Uterus (tissue), 2 donors: Measurements from ENCODE around the gene CRACDL.

Experiments used
- CTCF ChIP-seq, 4 experiments: fragments of 200-600 bp in 2 of 4; fragments of 450-650 bp in 2 of 4; sonication (generic) in 2 of 4; IDR thresholded peaks; one replicate each; pipeline ENCODE4 v1.5.1; 2016 to 2019; ENCODE audit warnings: antibody characterized with exemption in 4 of 4, mild to moderate bottlenecking in 2 of 4, moderate library complexity in 1 of 4
- POLR2A ChIP-seq, 2 donors: fragments of 450-650 bp; IDR thresholded peaks; one replicate each; pipeline ENCODE4 v1.6.1; 2016; ENCODE audit warnings: antibody characterized with exemption in 2 of 2, mild to moderate bottlenecking in 1 of 2, moderate library complexity in 1 of 2

DNA sequence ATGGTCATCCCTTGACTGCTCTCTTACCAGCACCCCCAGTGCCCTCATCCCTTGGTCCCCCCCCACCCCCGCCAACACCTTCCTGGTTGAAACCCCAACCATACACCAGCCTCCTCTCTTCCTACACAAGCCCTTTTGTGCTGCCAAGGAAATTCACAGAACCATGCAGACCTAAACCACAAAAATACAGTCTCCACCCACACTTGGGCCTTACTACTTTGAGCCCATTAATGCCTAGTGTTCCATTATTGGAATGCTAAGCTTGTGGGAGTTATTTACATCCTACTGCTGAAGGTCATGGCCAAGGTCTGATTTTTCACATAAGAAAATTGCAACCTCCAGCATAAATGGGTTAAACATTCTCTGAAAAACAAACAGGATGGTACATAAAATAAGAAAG is 4.1 kb upstream of the CRACDL start:
- TF ChIP-seq POLR2A (IDR thresholded peaks at IDR 0.05) (no peak), CTCF (IDR thresholded peaks at IDR 0.05) (no peak)
